OCI-LY7 (cell line): ENCODE results near the gene RAPGEF4. TPM values are rescaled to one million over a fixed set of nuclear protein-coding genes. Genes with fewer than 3 reads are reported as not detected.

Experiments
- BruUV-seq: library from RNA; stranded (reverse); fragments of 400-500 nt; replicated peaks from 2 replicates; lab custom pipeline; 2021; lab: Mats Ljungman, UMichigan
- CTCF ChIA-PET: fragments of 300-600 bp; sonication (Branson Sonifier 250); formaldehyde crosslinking; loops from one replicate; lab custom pipeline; 2022; ENCODE audit warnings: antibody characterized with exemption; ENCODE audit not compliant: unreplicated experiment; lab: Charles Lee
- POLR2A ChIA-PET: fragments of 300-600 bp; sonication (Branson Sonifier 250); formaldehyde crosslinking; loops from one replicate; lab custom pipeline; 2022; ENCODE audit warnings: antibody characterized with exemption; lab: Charles Lee
- DNase-seq: peaks from one replicate; pipeline ENCODE4 v3.0.0-alpha.2; 2015; ENCODE audit warnings: low spot score
- H2AFZ ChIP-seq: fragments of 200-600 bp; sonication (generic), shearing (Covaris generic); 2 replicates; pipeline ENCODE4 v1.6.1; 2014; ENCODE audit warnings: mild to moderate bottlenecking, antibody characterized with exemption, low read length, moderate library complexity
- H3K27ac ChIP-seq: fragments of 200-600 bp; sonication (generic); 2 replicates; pipeline ENCODE4 v1.5.1; 2014; ENCODE audit warnings: mixed run types, low read depth, mild to moderate bottlenecking, moderate library complexity, low read length, inconsistent platforms; ENCODE audit not compliant: poor library complexity, severe bottlenecking
- H3K36me3 ChIP-seq: fragments of 200-600 bp; sonication (generic); 2 replicates; pipeline ENCODE4 v1.6.1; 2014; ENCODE audit warnings: mild to moderate bottlenecking, antibody characterized with exemption, low read length, moderate library complexity, mixed read lengths; ENCODE audit not compliant: insufficient read depth
- H3K4me1 ChIP-seq: fragments of 200-600 bp; sonication (generic); 2 replicates; pipeline ENCODE4 v1.5.1; 2014; ENCODE audit warnings: mild to moderate bottlenecking, low read length; ENCODE audit not compliant: insufficient read depth, poor library complexity, severe bottlenecking
- H3K4me2 ChIP-seq: fragments of 200-600 bp; sonication (generic); 2 replicates; pipeline ENCODE4 v1.6.1; 2014; ENCODE audit warnings: mild to moderate bottlenecking, low read length
- H3K4me3 ChIP-seq: fragments of 200-600 bp; sonication (generic); 2 replicates; pipeline ENCODE4 v1.5.1; 2014; ENCODE audit warnings: mild to moderate bottlenecking, low read depth, low read length; ENCODE audit not compliant: poor library complexity, severe bottlenecking
- H3K79me2 ChIP-seq: fragments of 200-600 bp; sonication (generic); 2 replicates; pipeline ENCODE4 v1.6.1; 2016; ENCODE audit warnings: low read depth, mild to moderate bottlenecking, low read length, moderate library complexity, mixed read lengths; ENCODE audit not compliant: insufficient read depth
- H3K9me2 ChIP-seq: fragments of 200-600 bp; sonication (generic); 2 replicates; pipeline ENCODE4 v1.6.1; 2016; ENCODE audit warnings: mild to moderate bottlenecking, low read length, mixed read lengths; ENCODE audit not compliant: insufficient read depth
- H3K9me3 ChIP-seq: fragments of 200-600 bp; sonication (generic); 2 replicates; pipeline ENCODE4 v1.6.1; 2014; ENCODE audit warnings: mild to moderate bottlenecking, mixed run types, low read length, mixed read lengths
- H4K20me1 ChIP-seq: fragments of 200-600 bp; sonication (generic); 2 replicates; pipeline ENCODE4 v1.6.1; 2014; ENCODE audit warnings: mild to moderate bottlenecking, antibody characterized with exemption, low read length, moderate library complexity, mixed read lengths; ENCODE audit not compliant: insufficient read depth
- CTCF ChIP-seq: fragments of 200-600 bp; sonication (generic); conservative IDR thresholded peaks from 2 replicates; pipeline ENCODE4 v1.5.1; 2014; ENCODE audit warnings: mild to moderate bottlenecking, antibody characterized with exemption, low read length, moderate library complexity, mixed read lengths
- EZH2phosphoT487 ChIP-seq: fragments of 200-600 bp; sonication (generic); IDR thresholded peaks from 2 replicates; pipeline ENCODE4 v1.6.1; 2018; ENCODE audit warnings: low read depth, borderline replicate concordance, mild to moderate bottlenecking, mixed run types, antibody characterized with exemption, low read length, moderate library complexity, mixed read lengths
- intact Hi-C: fragments of 100-400 bp; cut with micrococcal nuclease; formaldehyde crosslinking; loops from one replicate; pipeline ENCODE4 v1.10.0; 2022; ENCODE audit not compliant: unreplicated experiment
- total RNA-seq, 2 experiments: library from RNA; depleted of rRNA in 1 of 2; stranded (reverse); fragments of >200 nt in 1 of 2; shearing (Covaris generic) in 1 of 2; gene quantifications; 2 replicates each; pipeline ENCODE4 v1.2.3, GENCODE V29; 2014 to 2022

Gene RAPGEF4
- total RNA-seq, 2 experiments from 2014 or later, result 0.22 to 0.55 TPM

- no TSS peak for BruUV-seq
- no peak overlapping the region for H2AFZ ChIP-seq
- H3K4me1 ChIP-seq, result no peaks in the 10 kb centered on the region
- no peak overlapping the region for H3K4me3 ChIP-seq
- H3K9me3 ChIP-seq, result no peaks in the 10 kb centered on the region
- H3K79me2 ChIP-seq, result no peaks in the 10 kb centered on the region
- intact Hi-C loops, result no loop called here
- no peaks in the 10 kb centered on the region for H3K9me2 ChIP-seq
- no peak overlapping the region for H3K27ac ChIP-seq
- H3K4me2 ChIP-seq, result no peak overlapping the region
- ChIA-PET POLR2A (interaction anchor here (0.5 kb wide), 1 partner anchor 59 kb away, joined by 3 read pairs; no protein-coding TSS in a partner anchor), CTCF (no interaction called here)
- no peak for TF ChIP-seq EZH2phosphoT487
- TF ChIP-seq CTCF, result no peak
- no peaks in the 10 kb centered on the region for H3K36me3 ChIP-seq
- DNase-seq, result no peak
- no peaks in the 10 kb centered on the region for H4K20me1 ChIP-seq
These were observed 331.4 kb downstream of the RAPGEF4 start for GRCh38 chr2:173066887-173067676.

GRCh38 chr2:173075056-173075780 is 339.6 kb downstream of the RAPGEF4 start:
- no peak for DNase-seq
- no peak for TF ChIP-seq CTCF
- no peak for TF ChIP-seq EZH2phosphoT487
- Histone ChIP-seq H4K20me1 (no peaks in the 10 kb centered on the region), H3K4me1 (peaks cover 14% of the 10 kb centered on the region), H3K9me3 (no peaks in the 10 kb centered on the region), H3K27ac (peak overlapping the region; percentile 39), H3K36me3 (no peaks in the 10 kb centered on the region), H3K4me3 (peak overlapping the region; percentile 76), H3K9me2 (no peaks in the 10 kb centered on the region), H2AFZ (peak overlapping the region; percentile 99), H3K79me2 (peaks cover 18% of the 10 kb centered on the region; the same call in 1 of the 2 replicates), H3K4me2 (peak overlapping the region; percentile 97)
- CTCF ChIA-PET, result interaction anchor here (1.4 kb wide), 1 partner anchor 17 kb away, joined by 5 read pairs; no protein-coding TSS in a partner anchor
- POLR2A ChIA-PET, result interaction anchor here (0.6 to 0.7 kb wide), 2 partner anchors 35 to 265 kb away, joined by 3 to 4 read pairs; no protein-coding TSS in a partner anchor
- intact Hi-C loops, result loop anchor here (5.0 kb wide), 2 partner anchors 137 to 277 kb away; partner anchors contain the start of gene CDCA7
- no TSS peak for BruUV-seq
